Measurements from ENCODE around the gene KCTD16.

Gene KCTD16

DNA sequence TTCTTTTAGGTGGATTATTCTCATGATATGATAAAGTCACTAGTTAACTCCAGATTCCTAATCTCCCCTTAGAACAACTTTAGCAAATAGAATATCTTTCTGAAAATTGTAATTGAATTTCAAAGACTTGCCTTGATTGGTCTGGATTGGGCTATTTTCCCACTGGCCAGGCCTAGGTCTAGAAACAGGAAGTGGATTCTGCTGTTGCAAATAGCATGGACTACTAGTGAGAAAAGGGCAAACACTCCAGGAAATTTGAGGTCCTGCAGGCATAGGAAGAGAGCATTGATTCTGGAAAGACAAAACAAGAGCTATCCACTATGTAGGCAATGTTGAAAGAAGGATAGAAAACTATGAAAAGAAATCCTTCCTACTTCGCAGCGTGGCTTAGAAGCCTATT, 113.4 kb downstream of the KCTD16 start:
- DNase-seq (ENCODE audit: extremely low read depth, insufficient read length): no peak
- no peaks in the 10 kb centered on the region for H3K36me3 ChIP-seq (ENCODE audit: control insufficient read depth, insufficient read depth, low read length)
- no peak overlapping the region for H3K4me3 ChIP-seq (replicated peaks; ENCODE audit: low read depth, low read length)
- TF ChIP-seq CTCF (IDR thresholded peaks at IDR 0.05; ENCODE audit: insufficient read depth, low read length, poor library complexity, severe bottlenecking): no peak
- no peaks in the 10 kb centered on the region; the same call in 1 of the 2 replicates for H3K27me3 ChIP-seq (replicated peaks; ENCODE audit: control insufficient read depth, insufficient read depth, low read length)

GRCh38 chr5:144284931-144285502, 114.3 kb downstream of the KCTD16 start:
- H3K36me3 ChIP-seq (ENCODE audit: control insufficient read depth, insufficient read depth, low read length): no peaks in the 10 kb centered on the region
- no peaks in the 10 kb centered on the region; the same call in 1 of the 2 replicates for H3K27me3 ChIP-seq (replicated peaks; ENCODE audit: control insufficient read depth, insufficient read depth, low read length)
- TF ChIP-seq CTCF (IDR thresholded peaks at IDR 0.05; ENCODE audit: insufficient read depth, low read length, poor library complexity, severe bottlenecking): no peak
- H3K4me3 ChIP-seq (replicated peaks; ENCODE audit: low read depth, low read length): no peak overlapping the region
- DNase-seq (ENCODE audit: extremely low read depth, insufficient read length): no peak

DNA sequence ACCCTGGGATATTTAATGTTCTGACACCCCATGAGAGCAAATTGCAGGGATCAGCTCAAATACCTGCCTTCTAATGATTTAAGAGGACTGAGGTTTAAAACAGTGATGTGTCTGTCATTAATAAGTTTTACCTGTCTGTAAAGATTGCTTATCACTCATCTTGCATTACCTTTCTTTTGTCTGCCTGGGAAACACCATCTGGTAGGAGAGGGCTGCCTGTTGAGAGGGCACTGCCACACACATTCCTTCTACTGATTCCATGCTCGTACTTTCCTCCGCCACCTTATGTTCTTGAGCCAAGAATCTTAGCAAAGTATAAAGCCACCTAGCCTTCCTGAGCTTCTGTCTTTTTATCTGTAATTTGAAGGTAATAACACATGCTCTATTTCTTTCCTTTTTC, 118.6 kb downstream of the KCTD16 start:
- Histone ChIP-seq H3K36me3 (ENCODE audit: control insufficient read depth, insufficient read depth, low read length) (no peaks in the 10 kb centered on the region), H3K4me3 (replicated peaks; ENCODE audit: low read depth, low read length) (no peak overlapping the region), H3K27me3 (replicated peaks; ENCODE audit: control insufficient read depth, insufficient read depth, low read length) (no peaks in the 10 kb centered on the region; the same call in 1 of the 2 replicates)
- no peak for DNase-seq (ENCODE audit: extremely low read depth, insufficient read length)
- TF ChIP-seq CTCF (IDR thresholded peaks at IDR 0.05; ENCODE audit: insufficient read depth, low read length, poor library complexity, severe bottlenecking): no peak

- Histone ChIP-seq H3K36me3 (ENCODE audit: control insufficient read depth, insufficient read depth, low read length) (no peaks in the 10 kb centered on the region), H3K27me3 (replicated peaks; ENCODE audit: control insufficient read depth, insufficient read depth, low read length) (no peaks in the 10 kb centered on the region; the same call in 1 of the 2 replicates), H3K4me3 (replicated peaks; ENCODE audit: low read depth, low read length) (no peak overlapping the region)
- DNase-seq (ENCODE audit: extremely low read depth, insufficient read length): no peak
- no peak for TF ChIP-seq CTCF (IDR thresholded peaks at IDR 0.05; ENCODE audit: insufficient read depth, low read length, poor library complexity, severe bottlenecking)
These were observed 121.4 kb downstream of the KCTD16 start for GRCh38 chr5:144292029-144292428.

DNA sequence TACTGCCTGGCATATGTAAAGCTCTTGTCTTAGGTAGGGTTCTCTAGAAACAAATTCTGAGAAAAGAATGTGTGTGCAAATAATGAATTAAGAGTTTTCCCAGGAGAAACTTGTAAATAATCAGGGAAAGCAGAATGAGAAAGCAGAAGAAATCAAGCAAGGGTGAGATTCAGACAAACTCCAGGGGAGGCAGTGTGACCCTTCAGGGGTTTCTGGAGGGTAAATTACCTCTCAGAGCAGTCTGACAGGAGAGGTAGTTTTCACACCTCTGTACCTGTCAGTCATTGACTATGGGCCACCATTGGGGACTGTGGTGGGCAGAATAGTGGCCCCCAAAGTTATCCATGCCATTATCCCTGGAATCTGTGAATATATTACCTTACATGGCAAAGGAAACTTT, 124.6 kb downstream of the KCTD16 start:
- DNase-seq (ENCODE audit: extremely low read depth, insufficient read length): no peak
- no peak overlapping the region for H3K4me3 ChIP-seq (replicated peaks; ENCODE audit: low read depth, low read length)
- no peaks in the 10 kb centered on the region for H3K27me3 ChIP-seq (replicated peaks; ENCODE audit: control insufficient read depth, insufficient read depth, low read length)
- TF ChIP-seq CTCF (IDR thresholded peaks at IDR 0.05; ENCODE audit: insufficient read depth, low read length, poor library complexity, severe bottlenecking): no peak
- H3K36me3 ChIP-seq (ENCODE audit: control insufficient read depth, insufficient read depth, low read length): no peaks in the 10 kb centered on the region

GRCh38 chr5:144297081-144297480, 126.4 kb downstream of the KCTD16 start:
- no peak for TF ChIP-seq CTCF (IDR thresholded peaks at IDR 0.05; ENCODE audit: insufficient read depth, low read length, poor library complexity, severe bottlenecking)
- no peak for DNase-seq (ENCODE audit: extremely low read depth, insufficient read length)
- Histone ChIP-seq H3K27me3 (replicated peaks; ENCODE audit: control insufficient read depth, insufficient read depth, low read length) (no peaks in the 10 kb centered on the region), H3K4me3 (replicated peaks; ENCODE audit: low read depth, low read length) (no peak overlapping the region), H3K36me3 (ENCODE audit: control insufficient read depth, insufficient read depth, low read length) (no peaks in the 10 kb centered on the region)
